ENCODE results near the gene GRHPR. TPM values are rescaled to one million over a fixed set of nuclear protein-coding genes. Genes with fewer than 3 reads are reported as not detected.

The GRHPR gene
- total and polyA plus RNA-seq, 2 of the 8 experiments (the other 6 are each of a cell fraction or from before 2014, with no cell fraction given), result 97.0 to 201 TPM

DNA sequence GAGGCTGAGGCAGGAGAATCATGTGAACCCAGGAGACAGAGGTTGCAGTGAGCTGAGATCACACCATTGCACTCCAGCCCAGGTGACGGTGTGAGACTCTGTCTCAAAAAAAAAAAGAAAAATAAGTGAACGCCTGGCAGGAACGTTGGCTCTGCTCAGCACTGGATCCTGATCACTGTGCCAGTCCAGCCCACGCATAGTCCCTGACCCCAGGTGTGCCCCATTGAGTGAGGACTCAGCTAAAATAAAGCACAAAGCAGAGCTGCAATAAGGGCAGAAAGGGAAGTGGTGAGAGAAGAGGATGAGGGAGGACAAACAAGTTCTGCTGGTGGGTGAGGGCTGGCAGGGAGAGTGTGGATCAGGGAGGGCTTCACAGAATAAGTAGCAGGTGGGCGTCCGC is 4.3 kb downstream of the GRHPR start:
- H3K56ac ChIP-seq (replicated peaks; ENCODE audit: insufficient read length, low read depth, low read length), result no peak overlapping the region
- WGBS, 2 experiments (ENCODE audit: extremely low coverage in 1 of 2, insufficient coverage in 1 of 2, insufficient read length in 1 of 2, insufficient replicate concordance in 2 of 2, low coverage in 1 of 2, low lambda C conversion rate in 2 of 2, missing lambda C conversion rate in 1 of 2), result 94% methylated on average over 6 of the region's 6 CpGs; no CpG with 5 or more reads in 1 of the 2 experiments
- POLR2A ChIA-PET (ENCODE audit: partially characterized antibody), result interaction anchor here (0.6 to 1.4 kb wide), 4 partner anchors 12 to 40 kb away, joined by 3 read pairs; no protein-coding TSS in a partner anchor
- H3K23ac ChIP-seq (ENCODE audit: insufficient read length), result no peak overlapping the region
- no peak overlapping the region for H2BK15ac ChIP-seq (ENCODE audit: low read length)
- H3K18ac ChIP-seq (ENCODE audit: extremely low read depth, low read length), result no peak overlapping the region
- no peak overlapping the region for H3K4me3 ChIP-seq (ENCODE audit: extremely low read depth in 1 of 4, insufficient read depth in 2 of 4, low read depth in 3 of 4, low read length in 4 of 4)
- no peak overlapping the region for H2BK5ac ChIP-seq (ENCODE audit: low read depth, low read length)
- H3K4ac ChIP-seq (replicated peaks; ENCODE audit: insufficient read length, low read depth, low read length), result no peak overlapping the region
- no peak overlapping the region for H2BK120ac ChIP-seq (replicated peaks; ENCODE audit: low read depth, low read length)
- H2BK12ac ChIP-seq (ENCODE audit: low read depth, low read length), result no peak overlapping the region
- H3K36me3 ChIP-seq (ENCODE audit: control insufficient read depth in 2 of 4, insufficient read depth in 4 of 4, low read length in 3 of 4), result peaks cover 19 to 59% (median 26%) of the 10 kb centered on the region in 4 experiments; a peak in 7 of 8 replicates
- H3K27ac ChIP-seq (ENCODE audit: low read depth, low read length), result no peak overlapping the region
- peaks cover 1% of the 10 kb centered on the region; the same call in 1 of the 2 replicates for H3K23me2 ChIP-seq (ENCODE audit: low read depth, low read length)
- no peaks in the 10 kb centered on the region for H3K27me3 ChIP-seq (replicated peaks in 1 of 4; ENCODE audit: control insufficient read depth in 3 of 4, extremely low read depth in 1 of 4, insufficient read depth in 3 of 4, low read length in 3 of 4)
- peaks cover 0 to 18% of the 10 kb centered on the region in 2 experiments; a peak in 2 of 4 replicates for H3K79me2 ChIP-seq (ENCODE audit: control insufficient read depth in 1 of 2, insufficient read depth in 2 of 2, low read length in 2 of 2)
- peaks cover 2 to 16% (median 7%) of the 10 kb centered on the region in 4 experiments for H3K4me1 ChIP-seq (replicated peaks in 1 of 4; ENCODE audit: control insufficient read depth in 3 of 4, insufficient read depth in 4 of 4, low read length in 3 of 4)
- DNase-seq (ENCODE audit: low read depth in 1 of 2, low spot score in 2 of 2) (no peak), FAIRE-seq (no peak)
- H3K79me1 ChIP-seq (ENCODE audit: low read depth, low read length), result peaks cover 21% of the 10 kb centered on the region
- no peak overlapping the region for H3K9ac ChIP-seq (replicated peaks in 1 of 4; ENCODE audit: extremely low read depth in 1 of 4, low read depth in 3 of 4, low read length in 3 of 4)
- H3K14ac ChIP-seq (ENCODE audit: insufficient read length), result no peak overlapping the region
- H3K9me3 ChIP-seq (ENCODE audit: insufficient read depth in 2 of 2, low read depth in 1 of 2, low read length in 1 of 2), result no peaks in the 10 kb centered on the region
- no peak for TF ChIP-seq CHD2 (IDR thresholded peaks at IDR 0.05; ENCODE audit: low read length)
- no peak for TF ChIP-seq RAD21 (IDR thresholded peaks at IDR 0.05 in 1 of 2, conservative IDR thresholded peaks at IDR 0.05 in 1 of 2; ENCODE audit: low read depth in 2 of 2, low read length in 2 of 2)
- TF ChIP-seq, protein P1, sequence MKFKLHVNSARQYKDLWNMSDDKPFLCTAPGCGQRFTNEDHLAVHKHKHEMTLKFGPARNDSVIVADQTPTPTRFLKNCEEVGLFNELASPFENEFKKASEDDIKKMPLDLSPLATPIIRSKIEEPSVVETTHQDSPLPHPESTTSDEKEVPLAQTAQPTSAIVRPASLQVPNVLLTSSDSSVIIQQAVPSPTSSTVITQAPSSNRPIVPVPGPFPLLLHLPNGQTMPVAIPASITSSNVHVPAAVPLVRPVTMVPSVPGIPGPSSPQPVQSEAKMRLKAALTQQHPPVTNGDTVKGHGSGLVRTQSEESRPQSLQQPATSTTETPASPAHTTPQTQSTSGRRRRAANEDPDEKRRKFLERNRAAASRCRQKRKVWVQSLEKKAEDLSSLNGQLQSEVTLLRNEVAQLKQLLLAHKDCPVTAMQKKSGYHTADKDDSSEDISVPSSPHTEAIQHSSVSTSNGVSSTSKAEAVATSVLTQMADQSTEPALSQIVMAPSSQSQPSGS (IDR thresholded peaks at IDR 0.05; ENCODE audit: low read length), result no peak
- no peak for TF ChIP-seq RBBP5 (IDR thresholded peaks at IDR 0.05; ENCODE audit: borderline replicate concordance, low read depth, low read length)
- TF ChIP-seq, protein P2, sequence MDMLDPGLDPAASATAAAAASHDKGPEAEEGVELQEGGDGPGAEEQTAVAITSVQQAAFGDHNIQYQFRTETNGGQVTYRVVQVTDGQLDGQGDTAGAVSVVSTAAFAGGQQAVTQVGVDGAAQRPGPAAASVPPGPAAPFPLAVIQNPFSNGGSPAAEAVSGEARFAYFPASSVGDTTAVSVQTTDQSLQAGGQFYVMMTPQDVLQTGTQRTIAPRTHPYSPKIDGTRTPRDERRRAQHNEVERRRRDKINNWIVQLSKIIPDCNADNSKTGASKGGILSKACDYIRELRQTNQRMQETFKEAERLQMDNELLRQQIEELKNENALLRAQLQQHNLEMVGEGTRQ (IDR thresholded peaks at IDR 0.05; ENCODE audit: low read length), result no peak
- H4K20me1 ChIP-seq (replicated peaks in 1 of 2; ENCODE audit: control insufficient read depth in 1 of 2, insufficient read depth in 2 of 2, low read length in 2 of 2), result peaks cover 11 to 13% of the 10 kb centered on the region in 2 experiments
- no peak overlapping the region for H3K4me2 ChIP-seq (ENCODE audit: insufficient read depth in 1 of 2, low read depth in 2 of 2, low read length in 2 of 2)
- H4K5ac ChIP-seq (ENCODE audit: insufficient read length, low read depth, low read length), result no peak overlapping the region
- no peak overlapping the region for H4K8ac ChIP-seq (ENCODE audit: extremely low read depth, insufficient read depth, low read length)
- CTCF ChIA-PET (ENCODE audit: partially characterized antibody), result no interaction called here
- H2AK5ac ChIP-seq (ENCODE audit: low read depth, low read length), result no peak overlapping the region
- H4K91ac ChIP-seq (replicated peaks; ENCODE audit: insufficient read length, low read length), result no peak overlapping the region
- no peak overlapping the region for H2BK20ac ChIP-seq (ENCODE audit: low read length)
- no peak overlapping the region for H2AFZ ChIP-seq (ENCODE audit: low read length)

Measured in H1 (cell line).